Measurements from ENCODE around the gene KCTD13. TPM values are rescaled to one million over a fixed set of nuclear protein-coding genes. Genes with fewer than 3 reads are reported as not detected.

Gene KCTD13
- total and polyA plus RNA-seq, 2 of the 8 experiments (the other 6 are each of a cell fraction or from before 2014, with no cell fraction given): 9.2 to 10.8 TPM

GRCh38 chr16:29893553-29893952 lies 32.5 kb downstream of the KCTD13 start (continued):
- TF ChIP-seq BCL11A (IDR thresholded peaks at IDR 0.05; ENCODE audit: low read depth in 2 of 2, low read length in 2 of 2) (no peak), TAF1 (IDR thresholded peaks at IDR 0.05; ENCODE audit: low read depth, low read length) (no peak), CREB1 (IDR thresholded peaks at IDR 0.05) (no peak), EZH2 (IDR thresholded peaks at IDR 0.05; ENCODE audit: low read depth, low read length, severe bottlenecking) (no peak)

Data from H1 (cell line).